ENCODE measurements around the gene DYNAP. TPM values are rescaled to one million over a fixed set of nuclear protein-coding genes. Genes with fewer than 3 reads are reported as not detected.

Gene DYNAP
- total RNA-seq, 1 donor from 2014 or later = not detected

DNA sequence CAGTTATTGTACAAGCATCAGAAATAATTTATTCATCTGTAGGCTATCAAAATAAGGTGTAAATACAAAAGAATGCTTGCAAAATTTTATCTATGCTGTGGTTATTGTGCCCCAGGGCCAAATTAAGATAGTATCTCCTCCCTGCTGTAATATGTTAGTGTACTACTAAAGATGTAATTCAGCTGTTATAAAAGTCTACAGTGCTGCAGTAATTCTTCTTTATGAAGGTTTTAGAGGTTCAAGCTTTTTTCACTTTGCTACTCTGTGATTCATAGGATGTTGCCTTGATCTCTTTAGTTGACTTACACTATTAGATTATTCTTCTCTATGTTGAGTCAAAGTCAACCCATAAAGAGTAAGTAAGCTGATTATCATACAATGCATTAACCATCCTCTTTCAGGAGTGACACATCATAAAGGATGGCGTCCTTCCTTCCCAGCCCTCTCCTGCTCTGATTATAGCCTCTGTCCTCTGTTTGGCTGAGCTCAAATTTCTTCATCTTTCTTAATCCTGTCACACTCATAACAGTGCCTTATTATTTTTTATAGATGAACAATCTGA lies 29.3 kb upstream of the DYNAP start:
- no peaks in the 10 kb centered on the region for H3K27me3 ChIP-seq (ENCODE audit: insufficient read depth, low read length)
- DNase-seq (ENCODE audit: low read depth) (no peak), FAIRE-seq (no peak)
- H3K9me3 ChIP-seq (ENCODE audit: insufficient read depth, low read depth, low read length) = no peaks in the 10 kb centered on the region
- H3K27ac ChIP-seq (ENCODE audit: low read depth, low read length) = no peak overlapping the region
- no peaks in the 10 kb centered on the region for H3K27me3 Mint-ChIP-seq (ENCODE audit: low read depth, unreplicated experiment)
- H3K4me1 Mint-ChIP-seq (ENCODE audit: low read depth, unreplicated experiment) = no peaks in the 10 kb centered on the region
- no peaks in the 10 kb centered on the region for H4K20me1 ChIP-seq (ENCODE audit: insufficient read depth, low read length)
- no peak overlapping the region for H3K4me3 Mint-ChIP-seq (ENCODE audit: unreplicated experiment)
- no peak overlapping the region for H2AFZ ChIP-seq (ENCODE audit: low read depth, low read length)
- no peak overlapping the region for H3K9ac ChIP-seq (ENCODE audit: low read length)
- H3K4me3 ChIP-seq (ENCODE audit: insufficient read depth, low read depth, low read length) = no peak overlapping the region
- TF ChIP-seq CTCF (IDR thresholded peaks at IDR 0.05; ENCODE audit: insufficient read depth, low read depth, low read length) = no peak
- TF ChIP-seq EZH2 (IDR thresholded peaks at IDR 0.05; ENCODE audit: insufficient read depth, low read length) = no peak
- no peak overlapping the region for H3K4me2 ChIP-seq (ENCODE audit: low read length)
- no peaks in the 10 kb centered on the region for H3K36me3 Mint-ChIP-seq (ENCODE audit: low read depth, unreplicated experiment)
- no peaks in the 10 kb centered on the region for H3K9me3 Mint-ChIP-seq (ENCODE audit: unreplicated experiment)
- no peaks in the 10 kb centered on the region for H3K79me2 ChIP-seq (ENCODE audit: insufficient read depth, low read length)
- H3K4me1 ChIP-seq (ENCODE audit: insufficient read depth, low read length) = no peaks in the 10 kb centered on the region
- no peak overlapping the region for H3K27ac Mint-ChIP-seq (ENCODE audit: unreplicated experiment)
- H3K36me3 ChIP-seq (ENCODE audit: insufficient read depth, low read length) = no peaks in the 10 kb centered on the region

- no peaks in the 10 kb centered on the region for H3K4me1 Mint-ChIP-seq (ENCODE audit: low read depth, unreplicated experiment)
- H2AFZ ChIP-seq (ENCODE audit: low read depth, low read length) = no peak overlapping the region
- no peaks in the 10 kb centered on the region for H3K36me3 ChIP-seq (ENCODE audit: insufficient read depth, low read length)
- no peaks in the 10 kb centered on the region for H3K9me3 Mint-ChIP-seq (ENCODE audit: unreplicated experiment)
- no peaks in the 10 kb centered on the region for H3K4me1 ChIP-seq (ENCODE audit: insufficient read depth, low read length)
- FAIRE-seq (no peak), DNase-seq (ENCODE audit: low read depth) (no peak)
- no peak overlapping the region for H3K27ac ChIP-seq (ENCODE audit: low read depth, low read length)
- no peaks in the 10 kb centered on the region for H3K79me2 ChIP-seq (ENCODE audit: insufficient read depth, low read length)
- TF ChIP-seq EZH2 (IDR thresholded peaks at IDR 0.05; ENCODE audit: insufficient read depth, low read length) (no peak), CTCF (IDR thresholded peaks at IDR 0.05; ENCODE audit: insufficient read depth, low read depth, low read length) (no peak)
- H3K9ac ChIP-seq (ENCODE audit: low read length) = no peak overlapping the region
- H3K4me3 Mint-ChIP-seq (ENCODE audit: unreplicated experiment) = no peak overlapping the region
- H3K4me2 ChIP-seq (ENCODE audit: low read length) = no peak overlapping the region
- H3K27ac Mint-ChIP-seq (ENCODE audit: unreplicated experiment) = no peak overlapping the region
- H3K36me3 Mint-ChIP-seq (ENCODE audit: low read depth, unreplicated experiment) = no peaks in the 10 kb centered on the region
- H4K20me1 ChIP-seq (ENCODE audit: insufficient read depth, low read length) = no peaks in the 10 kb centered on the region
- no peaks in the 10 kb centered on the region for H3K27me3 Mint-ChIP-seq (ENCODE audit: low read depth, unreplicated experiment)
- no peaks in the 10 kb centered on the region for H3K9me3 ChIP-seq (ENCODE audit: insufficient read depth, low read depth, low read length)
- H3K27me3 ChIP-seq (ENCODE audit: insufficient read depth, low read length) = no peaks in the 10 kb centered on the region
- H3K4me3 ChIP-seq (ENCODE audit: insufficient read depth, low read depth, low read length) = no peak overlapping the region
Observed at GRCh38 chr18:54580202-54580729, 10.8 kb upstream of the DYNAP start.

GRCh38 chr18:54584065-54584464 lies 7.0 kb upstream of the DYNAP start:
- TF ChIP-seq EZH2 (IDR thresholded peaks at IDR 0.05; ENCODE audit: insufficient read depth, low read length) = no peak
- H3K4me2 ChIP-seq (ENCODE audit: low read length) = no peak overlapping the region
- no peaks in the 10 kb centered on the region for H3K9me3 ChIP-seq (ENCODE audit: insufficient read depth, low read depth, low read length)
- H3K9me3 Mint-ChIP-seq (ENCODE audit: unreplicated experiment) = no peaks in the 10 kb centered on the region
- no peak overlapping the region for H3K9ac ChIP-seq (ENCODE audit: low read length)
- H3K27ac Mint-ChIP-seq (ENCODE audit: unreplicated experiment) = no peak overlapping the region
- no peak overlapping the region for H2AFZ ChIP-seq (ENCODE audit: low read depth, low read length)
- H3K4me1 Mint-ChIP-seq (ENCODE audit: low read depth, unreplicated experiment) = no peaks in the 10 kb centered on the region
- no peaks in the 10 kb centered on the region for H3K79me2 ChIP-seq (ENCODE audit: insufficient read depth, low read length)
- no peak overlapping the region for H3K4me3 ChIP-seq (ENCODE audit: insufficient read depth, low read depth, low read length)
- H3K4me1 ChIP-seq (ENCODE audit: insufficient read depth, low read length) = no peaks in the 10 kb centered on the region
- no peak overlapping the region for H3K27ac ChIP-seq (ENCODE audit: low read depth, low read length)
- H3K36me3 ChIP-seq (ENCODE audit: insufficient read depth, low read length) = no peaks in the 10 kb centered on the region
- H3K27me3 Mint-ChIP-seq (ENCODE audit: low read depth, unreplicated experiment) = no peaks in the 10 kb centered on the region
- no peaks in the 10 kb centered on the region for H3K27me3 ChIP-seq (ENCODE audit: insufficient read depth, low read length)
- FAIRE-seq (no peak), DNase-seq (ENCODE audit: low read depth) (no peak)
- H4K20me1 ChIP-seq (ENCODE audit: insufficient read depth, low read length) = no peaks in the 10 kb centered on the region
- no peak overlapping the region for H3K4me3 Mint-ChIP-seq (ENCODE audit: unreplicated experiment)
- H3K36me3 Mint-ChIP-seq (ENCODE audit: low read depth, unreplicated experiment) = no peaks in the 10 kb centered on the region

All from astrocyte (in vitro differentiated cells and primary cell).